ENCODE results near the gene SERGEF.

- TF ChIP-seq POLR2AphosphoS5 (IDR thresholded peaks at IDR 0.05; ENCODE audit: low read depth): no peak
- TF ChIP-seq CTCF (IDR thresholded peaks at IDR 0.05; ENCODE audit: insufficient read depth, low read length): no peak
- TF ChIP-seq REST (IDR thresholded peaks at IDR 0.05; ENCODE audit: insufficient replicate concordance, low read depth): no peak
- TF ChIP-seq GABPA (IDR thresholded peaks at IDR 0.05; ENCODE audit: low read depth): no peak
Observed at GRCh38 chr11:18019650-18020049, 6.8 kb upstream of the SERGEF start.

Data from HL-60 (cell line).